CD4-positive, alpha-beta T cell treated with Interleukin-12 subunit alpha and Interleukin-12 subunit beta, for 1 hour (primary cell): Measurements from ENCODE around the gene TNS1.
A peak's percentile ranks its signal among the peaks of the same experiment; 100 is the strongest.

Source experiments
- DNase-seq: peaks from one replicate; pipeline ENCODE4 v3.0.0-alpha.2; 2020

The TNS1 gene

DNA sequence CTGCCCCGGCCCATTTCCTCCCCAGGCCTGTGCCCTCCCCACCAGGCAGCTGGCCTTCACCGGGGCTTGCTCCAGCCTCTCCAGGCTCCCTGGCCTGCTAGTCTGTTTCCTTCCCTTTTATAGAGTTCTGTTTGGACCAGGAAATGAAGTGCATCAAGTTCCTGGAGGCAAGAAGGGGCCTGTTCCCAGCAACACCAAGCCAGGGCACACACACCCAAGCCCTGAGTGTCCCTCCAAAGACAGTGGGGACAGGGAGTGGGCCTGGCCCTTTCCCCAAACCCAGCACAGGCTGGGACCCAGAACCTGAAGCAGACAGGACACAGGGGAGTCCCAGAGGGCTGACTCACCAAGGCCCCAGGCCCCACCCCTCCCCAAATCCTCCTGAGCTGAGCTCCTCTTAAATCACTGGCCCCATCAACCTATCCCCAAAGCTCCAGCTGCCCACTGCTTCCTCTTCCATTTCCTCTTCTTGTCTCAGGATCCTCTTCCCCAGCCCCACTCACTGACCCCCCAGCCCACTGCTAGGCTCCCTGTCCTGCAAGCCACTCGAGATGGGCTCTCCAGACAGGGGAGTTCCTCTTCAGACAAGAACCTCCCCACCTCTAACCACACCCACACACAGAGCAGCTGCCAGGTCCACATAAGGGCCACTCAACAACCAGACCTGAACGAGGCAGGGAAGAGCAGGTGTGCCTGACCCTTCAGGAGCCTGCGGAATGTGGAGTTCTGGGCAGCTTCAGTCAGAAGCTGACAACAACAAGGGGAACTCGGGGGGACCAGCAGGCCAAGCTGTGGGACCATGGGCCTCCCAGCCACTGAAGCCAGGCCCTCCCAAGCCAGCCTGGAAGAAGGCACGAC lies 74.2 kb downstream of the TNS1 start:
- DNase-seq: peak; percentile 4

DNA sequence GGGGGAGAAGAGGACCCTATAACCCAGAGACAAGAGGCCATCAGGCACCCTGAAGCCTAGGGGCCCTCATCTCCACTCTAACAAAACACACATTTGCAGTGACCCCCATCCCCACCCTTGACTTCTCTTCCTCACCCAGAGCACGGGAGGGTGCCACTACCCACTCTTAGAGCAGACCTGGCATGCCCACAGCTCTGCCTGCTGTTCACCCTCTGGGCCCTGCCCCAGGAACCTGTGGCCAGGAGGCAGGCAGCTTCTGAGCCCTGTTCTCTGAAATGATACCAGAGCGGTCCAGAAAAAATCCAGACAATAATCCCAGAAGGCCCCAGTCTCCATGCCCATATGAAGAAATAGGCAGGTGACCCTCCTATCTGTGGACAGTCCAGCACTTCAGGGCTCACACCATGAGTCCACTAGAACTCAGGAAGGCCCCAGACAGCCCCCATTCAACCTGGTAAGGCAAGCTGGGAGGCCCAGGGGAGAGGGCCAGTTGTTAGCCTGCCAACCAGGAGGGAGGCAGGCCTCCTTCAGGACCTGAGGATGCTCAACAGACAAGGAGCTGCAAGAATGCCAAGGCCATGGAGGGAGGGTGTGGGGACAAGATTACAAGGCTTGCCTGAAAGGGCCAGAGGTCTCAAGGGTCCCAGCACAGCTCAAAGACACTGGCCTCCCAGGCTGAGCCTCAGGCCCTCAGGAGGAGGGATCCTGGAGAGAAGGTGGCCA lies 75.0 kb downstream of the TNS1 start:
- DNase-seq: no peak

- no peak for DNase-seq
Measured at GRCh38 chr2:217926801-217927200, 76.0 kb downstream of the TNS1 start.

DNA sequence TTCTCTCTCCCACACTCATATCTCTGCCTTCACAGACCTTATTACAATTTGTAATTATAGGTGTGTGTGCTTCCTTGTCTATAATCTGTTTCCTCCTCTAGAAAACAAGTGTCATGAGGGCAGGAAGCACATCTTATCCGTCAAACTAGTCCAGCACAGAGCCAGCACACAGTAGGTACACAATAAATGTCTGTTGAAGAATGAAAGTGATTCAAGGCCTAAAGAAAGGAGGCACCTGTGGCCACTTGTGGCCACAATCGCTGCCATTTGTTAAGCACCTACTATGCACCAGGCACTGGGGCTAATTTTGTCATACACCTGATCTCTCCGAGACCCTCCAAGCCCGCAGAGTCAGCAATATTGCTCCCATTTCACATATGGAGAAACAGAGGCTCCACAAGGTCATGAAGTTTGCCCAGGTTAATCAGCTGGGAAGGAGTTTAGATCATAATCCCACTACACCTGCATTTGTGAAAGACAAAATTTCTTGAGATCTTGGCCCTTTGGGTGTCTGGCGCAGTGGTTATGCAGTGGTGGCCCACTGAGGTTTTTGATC lies 78.4 kb downstream of the TNS1 start:
- DNase-seq: no peak

DNA sequence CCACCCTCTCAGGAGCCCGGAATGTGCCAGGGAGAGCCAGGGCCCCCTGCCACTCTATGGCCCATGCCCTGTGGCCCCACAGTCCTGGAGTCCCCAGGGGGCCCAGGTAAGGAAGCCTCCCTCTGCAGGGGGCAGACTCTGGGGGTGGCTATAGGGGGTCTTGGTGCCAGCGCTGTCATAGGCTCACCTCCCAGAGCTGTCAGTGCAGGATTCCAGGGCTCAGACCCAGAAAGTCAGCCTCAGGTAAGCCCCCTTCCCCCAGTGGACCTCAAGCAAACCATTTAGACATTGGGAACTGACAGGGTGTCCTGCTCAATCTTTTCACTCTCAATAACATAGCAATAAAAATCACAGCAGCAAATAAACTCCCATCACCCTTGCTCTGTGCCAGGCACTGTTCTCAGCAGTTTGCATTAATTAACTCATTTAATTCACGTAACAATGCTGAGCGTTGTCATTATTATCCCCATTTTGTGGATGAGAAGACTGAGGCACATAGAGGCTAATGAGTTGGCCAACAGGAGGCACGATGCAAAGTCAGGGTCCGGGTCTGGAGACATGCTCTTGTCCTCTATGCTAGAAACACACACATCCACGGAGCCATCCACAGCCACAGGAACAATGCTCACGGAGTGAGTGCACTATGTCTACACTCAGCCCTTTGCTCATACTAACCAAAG lies 79.6 kb downstream of the TNS1 start:
- no peak for DNase-seq

GRCh38 chr2:217922101-217923006 lies 80.4 kb downstream of the TNS1 start:
- DNase-seq: no peak

DNA sequence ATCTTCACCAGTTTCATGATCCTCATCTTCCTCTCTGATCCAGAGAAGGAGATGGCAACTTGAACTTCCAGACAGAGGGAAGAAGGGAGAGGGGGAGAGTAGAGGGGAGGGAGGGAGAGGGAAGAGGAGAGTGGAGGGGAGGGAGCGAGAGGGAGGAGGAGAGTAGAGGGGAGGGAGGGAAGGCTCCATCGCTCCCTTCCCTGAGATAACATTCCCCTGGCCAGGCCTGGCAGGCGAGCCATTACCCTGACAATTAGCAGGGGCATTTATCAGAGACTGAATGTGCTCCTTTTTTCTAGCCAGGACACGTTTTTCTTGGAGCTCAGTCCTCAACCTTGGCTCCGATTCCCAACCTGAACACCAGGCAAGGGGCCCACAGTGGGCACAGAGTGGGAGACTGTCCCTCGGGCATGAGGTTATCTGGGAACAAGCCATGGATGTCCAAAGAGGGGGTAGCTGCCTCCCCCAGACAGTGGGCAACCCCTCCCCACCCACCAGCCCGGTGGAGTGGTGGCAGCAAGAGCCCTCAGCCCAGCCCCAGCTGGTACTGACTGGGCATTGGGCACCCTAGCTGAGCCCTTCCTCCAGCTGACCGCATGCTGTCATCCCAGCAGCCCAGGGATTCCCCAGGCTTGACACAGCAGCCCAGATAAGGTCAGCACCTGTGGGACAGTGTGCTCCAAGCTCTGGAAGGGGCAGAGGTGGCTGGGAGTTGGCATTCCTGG lies 81.8 kb downstream of the TNS1 start:
- DNase-seq: no peak

GRCh38 chr2:217919781-217920351 lies 82.9 kb downstream of the TNS1 start:
- DNase-seq: no peak

DNA sequence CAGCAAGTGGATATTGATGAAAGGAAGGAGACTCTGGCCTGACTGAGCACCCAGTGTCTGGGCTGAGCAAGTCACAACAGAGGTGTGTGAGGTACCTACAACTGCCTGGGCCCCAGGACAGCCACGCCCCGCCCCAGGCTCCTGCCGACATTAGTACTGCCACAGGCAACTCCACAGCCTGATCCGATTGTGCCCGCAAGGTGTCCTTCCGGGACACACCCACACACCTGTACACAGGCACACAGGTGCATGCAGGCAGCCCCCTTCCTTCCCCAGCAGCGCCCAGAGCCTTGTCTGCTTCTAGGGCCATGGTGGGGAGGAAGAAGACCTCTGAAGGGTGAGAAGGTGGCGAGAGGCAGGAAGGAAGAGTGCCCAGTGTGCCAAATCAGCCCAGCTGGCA lies 83.6 kb downstream of the TNS1 start:
- no peak for DNase-seq

DNA sequence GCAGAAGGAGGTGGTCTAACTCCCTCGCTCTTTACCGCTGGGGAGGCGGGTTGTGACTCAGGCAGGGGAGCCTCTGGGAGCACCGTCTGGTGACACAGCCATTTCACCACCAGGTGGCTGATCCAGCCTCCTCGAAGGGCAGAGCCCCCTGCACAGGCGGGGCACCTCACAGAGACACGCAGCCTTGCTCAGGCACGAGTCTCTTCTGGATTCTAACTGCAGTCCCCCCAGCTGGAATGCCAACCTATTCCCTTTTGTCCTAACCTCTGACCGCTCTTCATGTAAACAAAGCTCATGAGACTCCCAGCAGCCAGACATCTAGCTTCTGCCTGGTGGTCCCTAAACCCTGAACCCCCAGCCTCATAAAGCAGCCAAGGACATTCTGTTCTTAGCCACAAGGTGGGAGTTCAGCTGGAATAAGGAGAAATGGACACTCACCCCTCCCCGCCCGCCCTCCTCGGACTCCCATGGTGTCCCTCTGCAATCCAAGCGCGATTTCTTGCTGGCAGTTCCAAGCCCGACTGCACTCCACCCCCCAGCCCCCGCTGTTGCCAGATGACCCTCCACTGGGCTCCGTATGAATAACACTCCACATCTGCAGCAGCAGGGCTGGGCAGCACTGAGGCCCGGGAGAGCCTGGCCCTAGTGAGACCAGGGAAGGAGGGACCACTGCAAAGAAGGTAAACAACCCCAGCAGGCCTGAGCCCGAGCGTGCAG lies 84.3 kb downstream of the TNS1 start:
- DNase-seq: no peak

GRCh38 chr2:217916504-217917254 lies 86.1 kb downstream of the TNS1 start:
- no peak for DNase-seq

- DNase-seq: no peak
Measured at GRCh38 chr2:217915706-217916105, 87.1 kb downstream of the TNS1 start.

DNA sequence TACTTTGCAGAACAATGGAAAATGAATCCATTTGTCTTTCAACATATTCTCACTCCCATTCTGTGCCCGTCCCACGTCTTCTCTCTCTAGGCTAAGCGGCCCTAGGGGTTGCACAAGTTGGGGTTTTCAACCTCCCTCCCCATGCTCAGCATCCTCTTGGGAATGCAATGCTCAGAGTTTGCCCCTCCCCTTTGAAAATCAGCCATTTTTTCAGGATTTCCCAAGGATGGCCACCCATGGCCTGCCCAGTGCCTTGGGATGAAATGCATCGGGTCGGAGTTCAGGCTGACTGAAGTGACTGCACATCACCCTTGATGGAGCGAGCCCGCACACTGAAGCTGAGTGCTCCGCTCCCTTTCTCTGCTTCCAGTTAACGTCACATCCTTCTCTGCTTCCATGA lies 87.9 kb downstream of the TNS1 start:
- DNase-seq: no peak

- DNase-seq: no peak
Measured at GRCh38 chr2:217914078-217914477, 88.7 kb downstream of the TNS1 start.

- DNase-seq: no peak
Measured at GRCh38 chr2:217913436-217913835, 89.4 kb downstream of the TNS1 start.

GRCh38 chr2:217912098-217913024 lies 90.4 kb downstream of the TNS1 start:
- DNase-seq: no peak

- no peak for DNase-seq
Measured at GRCh38 chr2:217911283-217912097, 91.3 kb downstream of the TNS1 start.

DNA sequence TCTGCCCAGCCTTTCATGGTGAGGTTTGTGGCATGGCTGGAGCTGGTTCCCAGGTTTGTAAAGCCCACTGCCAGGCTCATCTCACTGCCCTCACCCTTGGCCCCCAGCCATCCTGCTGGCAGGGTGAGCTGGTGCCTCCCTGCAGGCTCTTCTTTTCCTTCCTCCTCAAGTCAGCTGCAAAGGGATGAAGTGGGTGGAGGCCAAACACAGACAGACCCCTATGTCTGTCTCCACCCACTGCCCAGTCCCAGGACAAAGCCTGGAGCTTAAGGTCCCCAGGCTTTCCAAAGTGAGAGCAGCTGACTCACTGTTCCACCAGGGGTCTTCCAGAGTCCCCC lies 92.0 kb downstream of the TNS1 start:
- DNase-seq: no peak
